K562 (cell line): ENCODE results near the gene RAE1. TPM values are rescaled to one million over a fixed set of nuclear protein-coding genes. Genes with fewer than 3 reads are reported as not detected.

Experiments used
- ATAC-seq: fragments of 200-7000 bp; cut with Tn5 transposase; 3 replicates; pipeline ENCODE4 v1.9.1; 2020; ENCODE audit warnings: moderate library complexity
- BruUV-seq: library from RNA; stranded (reverse); fragments of 400-500 nt; replicated peaks from 2 replicates; lab custom pipeline; 2021; lab: Mats Ljungman, UMichigan
- CTCF ChIA-PET: fragments of 300-600 bp; formaldehyde crosslinking; extraction: SDS; loops from one replicate; lab custom pipeline; 2021; ENCODE audit warnings: low intra/inter-chr PET ratio; lab: Yijun Ruan, JAX
- POLR2A ChIA-PET: fragments of 300-600, 350-650 bp; sonication (Branson Sonifier 250); formaldehyde crosslinking; extraction: SDS; loops from one replicate; lab custom pipeline; 2021; ENCODE audit warnings: antibody characterized with exemption, inconsistent platforms; lab: Yijun Ruan, JAX
- DNase-seq, 4 experiments: peaks; one replicate each; pipeline versions ENCODE4 v3.0.0 to v3.0.0-alpha.2; 2011 to 2018; ENCODE audit warnings: low spot score in 3 of 4, mixed read lengths in 3 of 4; ENCODE audit errors: extremely low read depth in 1 of 4
- FAIRE-seq: peaks from 2 replicates; lab custom pipeline; 2011; peaks lifted over from hg19 to GRCh38; lab: Jason Lieb, UNC
- H2AFZ ChIP-seq: 2 replicates; pipeline ENCODE4 v1.6.0; 2011; ENCODE audit warnings: low read depth, low read length, control low read depth, inconsistent platforms
- H3K27ac ChIP-seq: fragments of 200-600 bp; 3 replicates; pipeline ENCODE4 v1.8.0; 2011; ENCODE audit warnings: low read depth, mild to moderate bottlenecking, control low read depth, inconsistent platforms, low read length, moderate library complexity, mixed read lengths; ENCODE audit errors: extremely low read depth
- H3K27me3 ChIP-seq, 2 experiments: fragments of 300-600 bp in 1 of 2; 2 replicates in 1 of 2; 3 replicates in 1 of 2; pipeline versions ENCODE4 v1.6.0 to v1.8.0; 2011; ENCODE audit warnings: inconsistent platforms in 2 of 2, low read length in 2 of 2, mild to moderate bottlenecking in 1 of 2, mixed read lengths in 1 of 2, moderate library complexity in 1 of 2; ENCODE audit not compliant: control insufficient read depth in 2 of 2, insufficient read depth in 2 of 2
- H3K36me3 ChIP-seq: fragments of 300-600 bp; 3 replicates; pipeline ENCODE4 v1.8.0; 2011; ENCODE audit warnings: mild to moderate bottlenecking, low read length, inconsistent platforms; ENCODE audit not compliant: control insufficient read depth, insufficient read depth
- H3K4me1 ChIP-seq, 2 experiments: fragments of 200-600 bp in 1 of 2; replicated peaks in 1 of 2; 2 replicates in 1 of 2; 3 replicates in 1 of 2; pipeline versions ENCODE4 v1.5.1 to v1.8.0; 2011; ENCODE audit warnings: inconsistent platforms in 2 of 2, low read length in 2 of 2, mild to moderate bottlenecking in 1 of 2, mixed read lengths in 1 of 2, moderate library complexity in 1 of 2; ENCODE audit not compliant: control insufficient read depth in 2 of 2, insufficient read depth in 2 of 2
- H3K4me2 ChIP-seq: 2 replicates; pipeline ENCODE4 v1.6.1; 2011; ENCODE audit warnings: low read length, control low read depth, inconsistent platforms, mixed read lengths; ENCODE audit not compliant: insufficient read depth
- H3K4me3 ChIP-seq: fragments of 200-600 bp; sonication (generic), shearing (Covaris generic); 2 replicates; pipeline ENCODE4 v1.5.1; 2016; ENCODE audit warnings: control low read depth, inconsistent platforms
- H3K79me2 ChIP-seq: fragments of 200-600 bp; 3 replicates; pipeline ENCODE4 v1.8.0; 2011; ENCODE audit warnings: low read length, inconsistent platforms; ENCODE audit not compliant: control insufficient read depth, insufficient read depth
- H3K9ac ChIP-seq, 2 experiments: 2 replicates each; pipeline versions ENCODE4 v1.6.0 to v1.6.1; 2011; ENCODE audit warnings: low read depth in 2 of 2, low read length in 2 of 2, control low read depth in 1 of 2, inconsistent platforms in 1 of 2, mild to moderate bottlenecking in 1 of 2, mixed read lengths in 1 of 2; ENCODE audit not compliant: insufficient read depth in 1 of 2
- H3K9me1 ChIP-seq: one replicate; pipeline ENCODE4 v1.6.0; 2011; ENCODE audit warnings: inconsistent platforms, mild to moderate bottlenecking, low read length, moderate library complexity; ENCODE audit not compliant: control insufficient read depth, insufficient read depth
- H3K9me3 ChIP-seq: replicated peaks from 2 replicates; pipeline ENCODE4 v1.5.1; 2011; ENCODE audit warnings: low read depth, low read length, inconsistent platforms; ENCODE audit not compliant: control insufficient read depth, insufficient read depth
- H4K20me1 ChIP-seq: replicated peaks from 2 replicates; pipeline ENCODE4 v1.6.1; 2011; ENCODE audit warnings: low read length, inconsistent platforms, mixed read lengths; ENCODE audit not compliant: control insufficient read depth, insufficient read depth
- ATF7 ChIP-seq: fragments of 450-650 bp; IDR thresholded peaks from 2 replicates; pipeline ENCODE4 v1.7.1; 2014; ENCODE audit warnings: mild to moderate bottlenecking, moderate library complexity
- CCAR2 ChIP-seq: fragments of 200-400 bp; formaldehyde crosslinking; IDR thresholded peaks from 2 replicates; pipeline ENCODE4 v1.6.1; 2017; ENCODE audit warnings: mild to moderate bottlenecking, low read depth, low read length
- HDAC8 ChIP-seq: fragments of 450-650 bp; IDR thresholded peaks from 2 replicates; pipeline ENCODE4 v1.6.1; 2016; ENCODE audit warnings: mild to moderate bottlenecking, missing genetic modification characterization, moderate library complexity, missing compliant biosample characterization
- RBM15 ChIP-seq: fragments of 200-400 bp; formaldehyde crosslinking; IDR thresholded peaks from 2 replicates; pipeline ENCODE4 v1.6.1; 2018; ENCODE audit warnings: mild to moderate bottlenecking, low read length, moderate library complexity; ENCODE audit not compliant: insufficient read depth
- SAFB2 ChIP-seq: fragments of 200-400 bp; formaldehyde crosslinking; IDR thresholded peaks from 2 replicates; pipeline ENCODE4 v1.6.1; 2018; ENCODE audit warnings: borderline replicate concordance, low read length, low read depth, moderate library complexity; ENCODE audit not compliant: severe bottlenecking
- SIN3B ChIP-seq: fragments of 450-650 bp; IDR thresholded peaks from 2 replicates; pipeline ENCODE4 v1.6.1; 2017; ENCODE audit warnings: low read depth, mild to moderate bottlenecking, moderate library complexity
- TBL1XR1 ChIP-seq, 2 experiments: IDR thresholded peaks; 2 replicates each; pipeline ENCODE4 v1.6.1; 2012; ENCODE audit warnings: improper control_type of control experiment in 2 of 2, low read length in 2 of 2, mild to moderate bottlenecking in 1 of 2
- TBP ChIP-seq: optimal IDR thresholded peaks from 2 replicates; pipeline ENCODE3; 2011; ENCODE audit warnings: low read depth, low read length, improper control_type of control experiment
- TGIF2 ChIP-seq: sonication (generic); formaldehyde crosslinking; IDR thresholded peaks from 2 replicates; pipeline ENCODE4 v1.8.1; 2022; ENCODE audit warnings: mild to moderate bottlenecking, missing genetic modification reagents, moderate library complexity
- ZBED1 ChIP-seq: IDR thresholded peaks from 2 replicates; pipeline ENCODE4 v1.6.1; 2014
- ZBTB9 ChIP-seq: fragments of 450-650 bp; formaldehyde crosslinking; IDR thresholded peaks from 2 replicates; pipeline ENCODE4 v1.4.0; 2020; ENCODE audit warnings: mild to moderate bottlenecking, moderate library complexity
- ZNF165 ChIP-seq: fragments of 250-450 bp; sonication (Bioruptor Pico); IDR thresholded peaks from 2 replicates; pipeline ENCODE4 v1.4.0; 2020; ENCODE audit warnings: borderline replicate concordance
- ZNF184 ChIP-seq: sonication (generic); formaldehyde crosslinking; IDR thresholded peaks from 2 replicates; pipeline ENCODE4 v1.5.0; 2020; ENCODE audit warnings: missing genetic modification reagents
- ZNF668 ChIP-seq: fragments of 250-450 bp; sonication (Bioruptor Pico); IDR thresholded peaks from 2 replicates; pipeline ENCODE4 v1.8.0; 2022; ENCODE audit warnings: mild to moderate bottlenecking, inconsistent platforms
- ZNF696 ChIP-seq: fragments of 250-450 bp; sonication (Bioruptor Pico); conservative IDR thresholded peaks from 2 replicates; pipeline ENCODE4 v1.4.0; 2020; ENCODE audit warnings: mild to moderate bottlenecking, moderate library complexity
- WGBS: fragments of 100-300 bp; shearing (Covaris generic); methylation state at CpG from one replicate; pipeline ENCODE4 v1.1.6; 2016; ENCODE audit warnings: low coverage, mixed read lengths; ENCODE audit not compliant: insufficient coverage; ENCODE audit errors: missing lambda C conversion rate; 5-methylcytosine and 5-hydroxymethylcytosine counted together
- in situ Hi-C: fragments of 300-500 bp; cut with MboI; formaldehyde crosslinking; loops from 4 replicates; pipeline ENCODE4 v1.15.0; 2018; ENCODE audit warnings: inconsistent platforms, mixed read lengths
- intact Hi-C: fragments of 100-400 bp; cut with micrococcal nuclease; formaldehyde crosslinking; loops from 2 replicates; pipeline ENCODE4 v1.14.2; 2022
- polyA plus RNA-seq, 8 experiments: library from polyadenylated mRNA; depleted of rRNA in 4 of 8; stranded (reverse) in 5 of 8; unstranded in 3 of 8; fragments of >200 nt; fragmentation: Nextera tagmentation in 2 of 8; fragmentation: Illumina TruSeq in 1 of 8; extraction: Ambion mirVana in 2 of 8; extraction: Trizol in 1 of 8; gene quantifications; 2 replicates each; pipeline versions ENCODE4 v1.2.1 to v1.2.3, GENCODE V29; 2011 to 2014; ENCODE audit warnings: inconsistent platforms in 1 of 8, missing spikeins in 1 of 8
- total RNA-seq, 7 experiments: library from RNA; depleted of rRNA in 6 of 7; stranded (reverse); fragments of >200 nt in 6 of 7; fragmentation: Illumina TruSeq in 2 of 7; extraction: Trizol in 2 of 7; gene quantifications; 2 replicates each; pipeline versions ENCODE4 v1.2.1 to v1.2.3, GENCODE V29; 2011 to 2021; ENCODE audit warnings: low replicate concordance in 1 of 7
- TF ChIP-seq, protein P1 (sequence below), 2 experiments: fragments of 450-650 bp in 1 of 2; sonication (generic) in 1 of 2; formaldehyde crosslinking in 1 of 2; IDR thresholded peaks in 1 of 2; conservative IDR thresholded peaks in 1 of 2; 2 replicates each; pipeline versions ENCODE4 v1.6.1 to v1.8.1; 2016 to 2023; ENCODE audit warnings: mild to moderate bottlenecking in 2 of 2, moderate library complexity in 2 of 2, inconsistent platforms in 1 of 2, missing genetic modification reagents in 1 of 2
- TF ChIP-seq, protein P2 (sequence below): fragments of 250-450 bp; sonication (Bioruptor Pico); IDR thresholded peaks from 2 replicates; pipeline ENCODE4 v1.4.0; 2020; ENCODE audit warnings: mild to moderate bottlenecking, moderate library complexity, borderline replicate concordance

The RAE1 gene
- total and polyA plus RNA-seq, 9 of the 15 experiments (the other 6 are each of a cell fraction or from before 2014, with no cell fraction given) = 33.7 to 248 (median 77.7) TPM

GRCh38 chr20:57309544-57310115, 41.4 kb upstream of the RAE1 start:
- Histone ChIP-seq H3K9me1 (no peaks in the 10 kb centered on the region), H3K79me2 (no peaks in the 10 kb centered on the region), H3K4me3 (no peak overlapping the region), H3K27ac (no peak overlapping the region), H3K36me3 (no peaks in the 10 kb centered on the region), H3K9ac (no peak overlapping the region), H2AFZ (no peak overlapping the region), H3K27me3 (peaks cover 20 to 53% of the 10 kb centered on the region in 2 experiments), H4K20me1 (no peaks in the 10 kb centered on the region; the same call in 1 of the 2 replicates), H3K4me1 (no peaks in the 10 kb centered on the region), H3K4me2 (no peak overlapping the region), H3K9me3 (no peaks in the 10 kb centered on the region)
- FAIRE-seq (no peak), ATAC-seq (no peak), DNase-seq (no peak)
- in situ Hi-C loops (no loop called here), intact Hi-C loops (no loop called here)
- POLR2A ChIA-PET = interaction anchor here (1.0 kb wide), 1 partner anchor 13 kb away, joined by 3 read pairs; no protein-coding TSS in a partner anchor
- no TSS peak for BruUV-seq
- 0% methylated on average over 9 of the region's 9 CpGs for WGBS
- CTCF ChIA-PET = no interaction called here
- no peak for TF ChIP-seq ZBED1
- no peak for TF ChIP-seq TBL1XR1 (IDR thresholded peaks at IDR 0.05; ENCODE audit: low read length in 2 of 2)
- no peak for TF ChIP-seq TGIF2 (CRISPR knock-in tag)
- no peak for TF ChIP-seq CCAR2
- TF ChIP-seq SAFB2 = no peak
- TF ChIP-seq ZBTB9 (CRISPR knock-in tag) = no peak
- no peak for TF ChIP-seq ZNF696 (CRISPR knock-in tag)
- TF ChIP-seq, protein P1, sequence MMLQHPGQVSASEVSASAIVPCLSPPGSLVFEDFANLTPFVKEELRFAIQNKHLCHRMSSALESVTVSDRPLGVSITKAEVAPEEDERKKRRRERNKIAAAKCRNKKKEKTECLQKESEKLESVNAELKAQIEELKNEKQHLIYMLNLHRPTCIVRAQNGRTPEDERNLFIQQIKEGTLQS (IDR thresholded peaks at IDR 0.05) = no peak
- TF ChIP-seq, protein P1 (CRISPR knock-in tag; conservative IDR thresholded peaks at IDR 0.05) = no peak
- TF ChIP-seq SIN3B = no peak
- no peak for TF ChIP-seq TBP
- no peak for TF ChIP-seq RBM15
- no peak for TF ChIP-seq ATF7
- TF ChIP-seq ZNF668 (CRISPR knock-in tag) = no peak
- no peak for TF ChIP-seq ZNF184 (CRISPR knock-in tag)
- no peak for TF ChIP-seq HDAC8
- TF ChIP-seq, protein P2, sequence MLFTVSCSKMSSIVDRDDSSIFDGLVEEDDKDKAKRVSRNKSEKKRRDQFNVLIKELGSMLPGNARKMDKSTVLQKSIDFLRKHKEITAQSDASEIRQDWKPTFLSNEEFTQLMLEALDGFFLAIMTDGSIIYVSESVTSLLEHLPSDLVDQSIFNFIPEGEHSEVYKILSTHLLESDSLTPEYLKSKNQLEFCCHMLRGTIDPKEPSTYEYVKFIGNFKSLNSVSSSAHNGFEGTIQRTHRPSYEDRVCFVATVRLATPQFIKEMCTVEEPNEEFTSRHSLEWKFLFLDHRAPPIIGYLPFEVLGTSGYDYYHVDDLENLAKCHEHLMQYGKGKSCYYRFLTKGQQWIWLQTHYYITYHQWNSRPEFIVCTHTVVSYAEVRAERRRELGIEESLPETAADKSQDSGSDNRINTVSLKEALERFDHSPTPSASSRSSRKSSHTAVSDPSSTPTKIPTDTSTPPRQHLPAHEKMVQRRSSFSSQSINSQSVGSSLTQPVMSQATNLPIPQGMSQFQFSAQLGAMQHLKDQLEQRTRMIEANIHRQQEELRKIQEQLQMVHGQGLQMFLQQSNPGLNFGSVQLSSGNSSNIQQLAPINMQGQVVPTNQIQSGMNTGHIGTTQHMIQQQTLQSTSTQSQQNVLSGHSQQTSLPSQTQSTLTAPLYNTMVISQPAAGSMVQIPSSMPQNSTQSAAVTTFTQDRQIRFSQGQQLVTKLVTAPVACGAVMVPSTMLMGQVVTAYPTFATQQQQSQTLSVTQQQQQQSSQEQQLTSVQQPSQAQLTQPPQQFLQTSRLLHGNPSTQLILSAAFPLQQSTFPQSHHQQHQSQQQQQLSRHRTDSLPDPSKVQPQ = no peak
- no peak for TF ChIP-seq ZNF165
